HG03025 (cell line): ENCODE results near the gene WNK3.
A peak's percentile ranks its signal among the peaks of the same experiment; 100 is the strongest.

Experiments
- ATAC-seq: cut with Tn5 transposase; IDR thresholded peaks from one replicate; pipeline ENCODE4 v1.9.1; 2021; ENCODE audit warnings: mild to moderate bottlenecking, moderate library complexity; ENCODE audit not compliant: unreplicated experiment, low FRiP score

The WNK3 gene

DNA sequence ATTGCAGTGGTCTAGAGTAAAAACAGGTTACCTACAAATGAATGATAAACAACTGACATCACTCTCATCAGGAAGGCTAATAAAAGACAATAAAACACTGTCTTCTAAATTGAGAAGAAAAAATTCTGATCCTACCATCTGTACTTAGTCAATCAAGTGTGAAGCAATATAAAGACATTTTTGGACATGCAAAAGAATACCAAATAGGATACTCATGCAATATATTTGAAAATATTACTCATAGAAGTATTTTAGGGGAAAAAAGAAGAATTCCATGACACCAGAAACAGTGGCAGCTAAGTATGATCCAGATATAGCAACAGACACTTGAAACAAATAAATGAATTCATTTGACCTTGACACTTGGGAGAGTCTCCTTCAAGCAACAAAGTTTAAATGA is 111.0 kb downstream of the WNK3 start:
- ATAC-seq, result no peak

- no peak for ATAC-seq
These were observed 119.3 kb downstream of the WNK3 start for GRCh38 chrX:54238588-54238987.

- no peak for ATAC-seq
These were observed 120.8 kb downstream of the WNK3 start for GRCh38 chrX:54237014-54237413.

DNA sequence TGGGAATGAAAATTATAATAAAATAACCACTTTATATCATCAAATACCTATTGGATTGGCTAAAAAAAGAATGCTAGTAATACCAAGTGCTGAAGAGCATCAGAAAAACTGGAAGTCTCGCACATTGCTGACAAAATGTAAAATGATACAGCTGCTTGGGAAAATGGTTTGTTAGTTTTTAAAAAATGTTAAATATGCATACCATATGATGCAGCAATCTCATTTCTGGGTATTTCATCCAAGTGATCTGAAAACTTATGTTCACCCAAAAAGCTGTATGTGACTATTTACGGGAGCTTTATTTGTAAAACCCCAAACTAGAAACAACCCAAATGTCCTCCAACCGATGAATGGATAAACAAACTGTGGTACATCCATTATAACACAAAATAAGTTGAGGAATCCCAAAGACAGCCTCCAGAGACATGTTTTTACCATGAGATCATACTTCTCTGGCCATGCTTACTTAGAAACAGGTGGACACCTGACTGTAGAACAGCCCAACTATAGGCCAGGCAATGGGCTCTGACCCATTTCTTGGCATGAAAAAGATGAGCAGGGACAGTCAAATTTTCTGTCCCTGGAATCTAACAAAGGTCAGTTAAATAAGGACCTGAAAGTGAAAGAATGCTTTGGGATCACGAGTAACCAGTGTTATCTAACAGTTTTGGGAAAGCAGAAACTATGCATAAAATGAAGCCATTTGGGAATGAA is 127.3 kb downstream of the WNK3 start:
- no peak for ATAC-seq

DNA sequence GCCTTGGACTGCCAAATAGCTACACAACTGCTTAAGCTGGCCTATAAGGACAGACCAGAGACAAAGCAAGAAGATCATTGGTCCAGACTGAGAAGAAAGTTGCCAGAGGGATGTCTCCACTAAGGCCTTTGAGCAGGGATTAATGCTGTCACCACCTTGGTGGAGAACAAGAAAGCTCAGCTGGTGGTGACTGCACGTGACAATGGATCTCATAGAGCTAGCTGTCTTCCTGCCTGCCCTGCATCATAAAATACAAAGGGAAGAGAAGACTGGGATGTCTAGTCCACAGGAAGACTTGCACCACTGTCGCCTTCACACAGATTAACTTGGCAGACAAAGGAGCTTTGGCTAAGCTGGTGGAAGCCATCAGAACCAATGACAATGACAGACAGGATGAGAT is 134.3 kb downstream of the WNK3 start:
- ATAC-seq, result no peak

DNA sequence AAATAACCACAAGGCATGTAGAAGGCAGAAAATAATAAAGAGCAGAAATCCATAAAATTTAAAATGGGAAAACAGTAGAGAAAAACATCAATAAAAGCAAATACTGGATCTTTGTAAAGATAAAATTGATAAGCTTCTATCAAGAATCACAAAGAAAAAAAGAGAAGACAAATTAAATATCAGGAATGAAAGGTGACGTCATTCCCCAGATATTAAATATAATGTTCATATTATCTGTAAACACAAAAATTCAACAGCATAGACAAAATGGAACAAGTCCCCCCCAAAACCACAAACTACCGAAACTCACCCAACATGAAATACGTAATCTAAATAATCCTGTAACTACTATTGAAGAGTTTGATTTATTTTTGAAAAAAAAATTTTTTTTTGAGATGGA is 144.2 kb downstream of the WNK3 start:
- no peak for ATAC-seq

DNA sequence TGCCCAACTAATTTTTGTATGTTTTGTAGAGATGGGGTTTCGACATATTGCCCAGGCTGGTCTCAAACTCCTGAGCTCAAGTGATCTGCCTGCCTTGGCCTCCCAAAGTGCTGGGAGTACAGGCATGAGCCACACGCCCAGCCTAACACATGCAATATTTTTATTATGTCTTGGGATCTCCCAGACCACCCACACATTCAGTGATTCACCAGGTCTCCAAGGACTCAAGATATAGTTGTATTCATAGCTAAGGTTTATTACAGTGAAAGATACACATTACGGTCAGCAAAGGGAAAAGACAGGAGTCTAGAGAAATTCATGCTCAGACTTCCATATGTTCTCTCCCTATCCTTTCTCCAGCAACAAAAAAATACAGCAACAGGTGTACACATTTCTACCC is 149.3 kb downstream of the WNK3 start:
- ATAC-seq, result no peak

- no peak for ATAC-seq
These were observed 159.6 kb downstream of the WNK3 start for GRCh38 chrX:54198262-54198661.

DNA sequence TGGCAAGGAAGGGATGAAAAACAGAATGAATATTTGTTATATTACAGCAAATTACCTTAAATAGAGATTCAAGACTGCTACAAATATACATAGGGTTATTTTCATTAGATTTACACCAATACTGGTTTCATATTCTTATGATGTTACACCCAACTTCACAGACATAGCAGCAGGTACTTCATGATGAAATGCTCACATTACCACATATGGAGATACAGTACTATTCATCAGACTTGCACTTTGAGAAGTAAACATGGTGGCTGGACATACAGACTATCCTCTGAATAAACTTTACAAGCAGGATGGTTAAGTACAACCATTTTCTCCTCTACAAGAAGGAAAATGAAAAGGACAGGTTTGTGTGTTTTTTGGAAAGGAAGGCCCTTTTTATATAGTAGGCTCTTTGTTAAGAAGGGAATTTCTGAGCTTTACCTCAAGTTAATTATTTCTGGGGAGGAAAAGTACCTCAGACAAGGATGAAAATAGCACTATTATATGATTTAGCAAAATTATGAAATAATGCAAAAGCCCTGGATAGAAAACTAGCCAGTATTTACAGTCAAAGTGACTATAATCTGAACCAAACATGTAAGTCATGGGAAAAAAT is 162.8 kb downstream of the WNK3 start:
- no peak for ATAC-seq

DNA sequence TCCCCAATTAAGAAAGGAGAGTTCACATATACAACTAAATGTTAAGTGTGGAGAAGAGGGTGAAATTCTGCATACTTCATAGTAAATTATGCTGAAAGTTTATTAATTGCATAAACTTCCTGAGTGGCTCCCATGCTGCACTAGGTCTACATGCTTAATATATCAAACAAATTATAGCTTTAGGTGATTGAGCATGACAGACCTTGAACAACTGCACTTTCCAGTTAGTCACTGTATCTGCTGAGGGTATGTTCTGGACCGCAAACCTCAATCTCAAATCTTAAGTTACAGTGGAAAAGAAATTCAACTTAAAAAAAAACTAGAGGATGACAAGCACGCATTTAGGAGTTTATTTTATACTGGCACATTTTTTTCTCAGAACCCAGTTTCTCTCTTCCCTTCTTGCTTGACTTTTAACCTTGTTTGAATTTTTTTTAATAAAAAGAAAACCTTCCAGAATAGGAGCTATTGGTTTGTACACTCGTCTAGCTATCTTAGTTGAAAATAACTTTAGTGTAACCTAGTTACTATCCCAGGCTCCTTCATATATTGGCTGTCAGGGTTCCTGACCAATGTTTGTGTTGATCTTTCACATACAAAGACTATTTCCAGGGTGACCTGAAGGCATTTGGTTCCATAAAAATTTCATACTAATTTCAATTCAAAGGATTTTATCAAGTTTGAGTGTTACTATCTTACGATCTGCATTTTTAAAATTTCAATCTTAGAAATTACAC is 164.6 kb downstream of the WNK3 start:
- ATAC-seq, result no peak

DNA sequence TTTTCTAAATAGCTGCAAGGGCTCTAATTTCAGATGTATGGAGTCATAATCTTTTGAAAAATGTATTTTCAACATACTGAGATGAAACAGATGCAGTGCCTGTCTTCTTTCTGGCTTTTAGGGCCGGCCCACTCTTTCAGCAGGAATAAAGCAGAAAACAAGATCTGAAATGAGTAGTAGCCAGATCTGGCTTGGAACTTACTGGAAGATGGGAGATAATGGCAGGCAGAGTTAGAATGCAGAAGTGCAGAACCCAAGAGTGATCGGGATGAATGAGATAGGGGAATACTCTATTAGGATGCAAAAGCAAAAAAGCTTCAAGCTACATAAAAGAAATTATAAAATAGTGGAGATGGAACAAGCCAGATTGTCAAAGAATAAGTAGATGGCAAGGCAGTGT is 173.4 kb downstream of the WNK3 start:
- no peak for ATAC-seq

GRCh38 chrX:54182864-54183613 is 174.8 kb downstream of the WNK3 start, which contains the start of gene FAM120C:
Gene FAM120C (minus strand): TSS chrX:54183254. CDS start chrX:54183198, 56 bp downstream.
- ATAC-seq, result peak; percentile 57

DNA sequence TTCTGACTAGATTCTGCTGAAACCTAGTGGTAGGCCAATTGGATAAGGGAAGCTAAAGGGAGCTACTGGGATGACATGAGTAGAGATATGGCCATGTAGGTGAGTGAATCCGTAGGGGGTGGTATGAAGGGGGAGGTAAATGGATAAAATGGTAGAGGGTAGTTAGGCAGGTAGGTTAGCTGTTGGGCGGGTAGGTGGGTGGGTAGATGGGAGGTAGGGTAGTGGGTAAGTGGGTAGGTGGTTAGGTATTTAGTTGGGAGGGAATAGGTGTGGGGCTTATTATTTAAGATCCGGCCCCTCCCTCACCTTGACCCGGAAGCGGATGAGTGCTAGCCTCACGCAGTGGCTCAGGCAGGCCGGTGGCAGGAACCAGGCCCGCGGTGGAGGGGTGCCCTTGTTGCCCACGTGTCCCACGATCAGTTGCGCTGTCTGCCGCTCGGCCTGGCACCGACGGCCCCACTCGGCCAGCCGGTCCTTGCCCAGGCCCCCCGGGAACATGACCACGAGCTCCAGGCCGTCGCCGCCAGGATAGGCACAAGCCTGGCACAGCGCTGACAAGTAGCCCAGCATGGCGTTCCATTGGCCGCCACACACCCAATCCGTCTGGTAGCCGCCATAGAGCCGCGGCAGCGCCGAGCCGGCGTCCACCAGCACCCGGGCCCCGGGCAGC is 175.5 kb downstream of the WNK3 start:
- ATAC-seq, result peak; percentile 55

DNA sequence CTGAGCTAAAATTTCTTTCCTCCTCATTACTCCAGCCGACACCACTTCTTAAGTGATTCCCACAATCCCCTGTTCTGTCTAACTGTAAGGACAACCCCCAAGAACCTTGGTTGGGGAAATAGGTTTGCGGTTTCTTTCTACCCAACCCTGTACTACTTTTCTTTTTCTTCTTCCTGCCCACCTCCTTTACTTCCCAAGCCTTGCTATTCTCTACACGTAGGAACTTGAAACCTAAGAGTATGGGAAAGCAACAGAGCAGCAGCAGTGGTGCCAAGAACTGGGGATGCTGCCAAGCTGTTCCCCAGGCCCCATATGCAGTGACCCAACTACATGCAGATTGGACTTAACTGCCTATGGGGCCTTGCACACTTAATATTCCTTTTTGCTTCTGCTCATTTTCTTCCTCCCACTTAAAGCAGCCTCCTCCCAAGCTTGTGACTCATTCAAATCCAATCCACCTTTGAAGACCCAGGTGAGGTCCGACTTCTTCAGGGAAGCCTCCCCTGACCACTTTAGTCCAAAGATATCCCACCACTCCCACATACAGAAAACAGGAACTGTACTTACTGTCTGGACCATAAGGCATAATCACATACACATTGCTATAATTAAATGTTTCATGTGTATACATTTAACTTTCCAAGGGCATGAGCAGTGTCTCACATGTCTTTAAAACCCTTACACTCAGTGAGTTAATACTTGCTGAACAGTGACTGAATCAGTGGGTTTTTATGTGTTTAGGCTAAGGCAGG is 176.5 kb downstream of the WNK3 start:
- ATAC-seq, result no peak

DNA sequence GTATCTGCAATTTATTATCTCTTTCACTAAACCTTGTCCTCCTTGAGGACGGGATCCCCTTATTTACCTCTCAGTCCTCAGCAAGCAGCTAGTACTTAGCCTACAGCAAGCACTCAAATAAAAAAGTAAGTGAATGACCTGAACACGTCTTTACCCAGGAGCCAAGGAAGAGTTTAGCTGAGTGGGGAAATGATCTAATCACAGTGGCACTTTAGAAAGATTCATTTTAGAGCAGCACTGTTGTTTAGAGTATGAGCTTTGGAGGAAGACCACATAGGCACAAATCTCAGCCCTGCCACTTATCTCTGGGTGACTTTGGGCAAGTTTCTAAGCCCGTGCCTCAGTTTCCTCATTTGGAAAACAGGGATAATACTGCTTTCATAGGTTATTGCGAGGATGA is 177.4 kb downstream of the WNK3 start:
- no peak for ATAC-seq

GRCh38 chrX:54178100-54178940 is 179.5 kb downstream of the WNK3 start:
- no peak for ATAC-seq

DNA sequence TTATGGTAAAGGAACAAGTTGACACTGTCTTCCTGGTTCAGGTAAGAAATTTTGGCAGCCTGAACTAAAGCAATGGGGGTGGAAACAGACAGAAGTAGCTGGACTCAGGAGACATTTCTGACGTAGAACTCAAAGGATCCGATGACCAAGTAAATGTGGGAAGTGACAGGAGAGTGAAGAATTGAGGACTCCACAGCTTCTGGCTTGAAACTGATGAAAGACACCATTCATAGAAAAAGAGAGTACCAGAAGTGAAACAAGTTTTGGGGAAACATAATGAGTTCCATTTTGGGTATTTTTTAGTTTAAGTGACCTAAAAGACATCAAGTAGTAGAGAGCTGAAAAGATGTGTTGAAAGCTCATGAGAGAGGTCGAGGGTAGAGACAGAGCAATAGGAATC is 180.5 kb downstream of the WNK3 start:
- ATAC-seq, result no peak

DNA sequence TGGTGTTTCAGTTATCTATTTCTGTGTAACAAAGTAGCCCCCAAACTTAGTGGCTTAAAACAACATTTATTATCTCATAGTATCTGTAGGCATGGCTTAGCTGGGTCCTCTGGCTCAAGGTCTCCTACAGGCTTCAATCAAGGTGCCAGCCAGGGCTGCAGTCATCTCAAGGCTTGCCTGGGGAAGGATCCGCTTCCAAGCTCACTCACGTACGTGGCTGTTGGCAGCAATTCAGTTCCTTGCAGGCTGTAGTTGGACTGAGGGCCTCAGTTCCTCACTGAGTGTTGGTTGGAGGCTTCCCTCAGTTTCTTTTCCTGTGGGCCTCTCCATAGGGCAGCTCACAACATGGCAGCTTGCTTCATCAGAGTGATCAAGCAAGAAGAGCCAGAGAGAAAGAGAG is 184.1 kb downstream of the WNK3 start:
- no peak for ATAC-seq

- no peak for ATAC-seq
These were observed 185.4 kb downstream of the WNK3 start for GRCh38 chrX:54172455-54172854.
